GM12878 (cell line): Measurements from ENCODE around the gene MAPRE2. TPM values are rescaled to one million over a fixed set of nuclear protein-coding genes. Genes with fewer than 3 reads are reported as not detected.
"Not testable (repeated sequence)": the region's sequence is repeated elsewhere in the genome, so short reads cannot be mapped to it uniquely, and the experiment has no call there.

Source experiments
- ATAC-seq: fragments of 200-7000 bp; cut with Tn5 transposase; 3 replicates; pipeline ENCODE4 v1.9.1; 2020; ENCODE audit warnings: mild to moderate bottlenecking, moderate library complexity
- BruUV-seq: library from RNA; stranded (reverse); fragments of 400-500 nt; replicated peaks from 2 replicates; lab custom pipeline; 2021; lab: Mats Ljungman, UMichigan
- CTCF ChIA-PET: fragments of 300-600 bp; sonication (Branson Sonifier 250); formaldehyde crosslinking; extraction: SDS; loops from one replicate; lab custom pipeline; 2021; ENCODE audit warnings: inconsistent platforms; lab: Yijun Ruan, JAX
- POLR2A ChIA-PET: fragments of 350-600 bp; formaldehyde crosslinking; extraction: SDS; loops from one replicate; lab custom pipeline; 2021; ENCODE audit warnings: inconsistent platforms; lab: Charles Lee
- RAD21 ChIA-PET: fragments of 300-600 bp; sonication (Branson Sonifier 250); formaldehyde crosslinking; loops from one replicate; lab custom pipeline; 2023; ENCODE audit warnings: antibody characterized with exemption; ENCODE audit not compliant: unreplicated experiment; lab: Charles Lee
- SMC1A ChIA-PET: fragments of 300-600 bp; sonication (Branson Sonifier 250); formaldehyde crosslinking; loops from one replicate; lab custom pipeline; 2023; ENCODE audit not compliant: unreplicated experiment, uncharacterized antibody; lab: Charles Lee
- DNase-seq: peaks from one replicate; pipeline ENCODE4 v3.0.0-alpha.2; 2011; ENCODE audit warnings: low read depth, low spot score
- FAIRE-seq: peaks from 3 replicates; lab custom pipeline; 2011; peaks lifted over from hg19 to GRCh38; lab: Jason Lieb, UNC
- H2AFZ ChIP-seq: 2 replicates; pipeline ENCODE4 v1.6.0; 2011; ENCODE audit warnings: low read depth, low read length, control low read depth; ENCODE audit not compliant: control insufficient read depth
- H3K27ac ChIP-seq: 2 replicates; pipeline ENCODE4 v1.5.1; 2011; ENCODE audit warnings: control low read depth; ENCODE audit not compliant: control insufficient read depth, insufficient read depth
- H3K27me3 ChIP-seq, 2 experiments: replicated peaks in 1 of 2; 2 replicates each; pipeline versions ENCODE4 v1.6.0 to v1.6.1; 2011; ENCODE audit warnings: low read length in 1 of 2; ENCODE audit not compliant: control insufficient read depth in 2 of 2, insufficient read depth in 2 of 2
- H3K36me3 ChIP-seq, 2 experiments: 2 replicates each; pipeline ENCODE4 v1.5.1; 2011; ENCODE audit warnings: low read length in 1 of 2; ENCODE audit not compliant: control insufficient read depth in 2 of 2, insufficient read depth in 2 of 2
- H3K4me1 ChIP-seq: 2 replicates; pipeline ENCODE4 v1.6.1; 2011; ENCODE audit warnings: mild to moderate bottlenecking, low read length, moderate library complexity, mixed read lengths; ENCODE audit not compliant: control insufficient read depth, insufficient read depth
- H3K4me2 ChIP-seq: 2 replicates; pipeline ENCODE4 v1.6.0; 2011; ENCODE audit warnings: control low read depth; ENCODE audit not compliant: control insufficient read depth, insufficient read depth
- H3K4me3 ChIP-seq: fragments of 200-600 bp; sonication (generic); 2 replicates; pipeline ENCODE4 v1.5.1; 2016
- H3K79me2 ChIP-seq: 2 replicates; pipeline ENCODE4 v1.6.0; 2011; ENCODE audit warnings: low read length; ENCODE audit not compliant: control insufficient read depth, insufficient read depth
- H3K9ac ChIP-seq: 2 replicates; pipeline ENCODE4 v1.8.0; 2011; ENCODE audit warnings: low read length, control low read depth, mixed read lengths; ENCODE audit not compliant: control insufficient read depth, insufficient read depth
- H3K9me3 ChIP-seq: replicated peaks from 3 replicates; pipeline ENCODE4 v1.5.1; 2011; ENCODE audit warnings: mild to moderate bottlenecking, low read length; ENCODE audit not compliant: control insufficient read depth, insufficient read depth
- H4K20me1 ChIP-seq: 2 replicates; pipeline ENCODE4 v1.6.0; 2011; ENCODE audit not compliant: control insufficient read depth, insufficient read depth
- LARP7 ChIP-seq: fragments of 450-650 bp; IDR thresholded peaks from 2 replicates; pipeline ENCODE4 v1.6.1; 2017; ENCODE audit warnings: mild to moderate bottlenecking
- TARDBP ChIP-seq: IDR thresholded peaks from 2 replicates; pipeline ENCODE4 v1.6.1; 2016; ENCODE audit warnings: borderline replicate concordance
- WGBS: methylation state at CpG from one replicate; pipeline ENCODE4 v1.1.6; 2016; ENCODE audit warnings: low lambda C conversion rate; ENCODE audit not compliant: insufficient replicate concordance, insufficient coverage; ENCODE audit errors: missing lambda C conversion rate; 5-methylcytosine and 5-hydroxymethylcytosine counted together
- in situ Hi-C: fragments of 300-500 bp; cut with MboI; formaldehyde crosslinking; loops from 9 replicates; pipeline ENCODE4 v1.14.3; 2018; ENCODE audit warnings: mixed read lengths
- intact Hi-C: fragments of 100-400 bp; cut with micrococcal nuclease; formaldehyde crosslinking; loops from one replicate; pipeline ENCODE4 v1.14.2; 2022; ENCODE audit not compliant: unreplicated experiment
- polyA plus RNA-seq, 11 experiments: library from polyadenylated mRNA; depleted of rRNA in 4 of 11; unstranded in 6 of 11; stranded (reverse) in 5 of 11; fragments of >200 nt; fragmentation: Nextera tagmentation in 4 of 11; fragmentation: Illumina TruSeq in 1 of 11; extraction: Ambion mirVana in 4 of 11; extraction: Trizol in 1 of 11; gene quantifications; 1 replicate in 1 of 11; 2 replicates in 10 of 11; pipeline versions ENCODE4 v1.2.1 to v1.2.3, GENCODE V29; 2011 to 2016; ENCODE audit warnings: inconsistent platforms in 2 of 11, missing spikeins in 2 of 11, low read depth in 1 of 11
- total RNA-seq, 4 experiments: library from RNA; depleted of rRNA in 3 of 4; stranded (reverse); fragments of >200 nt in 3 of 4; fragmentation: Illumina TruSeq in 1 of 4; extraction: Trizol in 1 of 4; gene quantifications; 2 replicates each; pipeline versions ENCODE4 v1.2.1 to v1.2.3, GENCODE V29; 2013 to 2021
- TF ChIP-seq, protein P1 (sequence below): fragments of 450-650 bp; IDR thresholded peaks from 2 replicates; pipeline ENCODE4 v1.6.1; 2017; ENCODE audit warnings: mild to moderate bottlenecking, moderate library complexity

Gene MAPRE2
- total and polyA plus RNA-seq, 10 of the 15 experiments (the other 5 are each of a cell fraction or from before 2014, with no cell fraction given), result 11.0 to 50.6 (median 24.0) TPM

DNA sequence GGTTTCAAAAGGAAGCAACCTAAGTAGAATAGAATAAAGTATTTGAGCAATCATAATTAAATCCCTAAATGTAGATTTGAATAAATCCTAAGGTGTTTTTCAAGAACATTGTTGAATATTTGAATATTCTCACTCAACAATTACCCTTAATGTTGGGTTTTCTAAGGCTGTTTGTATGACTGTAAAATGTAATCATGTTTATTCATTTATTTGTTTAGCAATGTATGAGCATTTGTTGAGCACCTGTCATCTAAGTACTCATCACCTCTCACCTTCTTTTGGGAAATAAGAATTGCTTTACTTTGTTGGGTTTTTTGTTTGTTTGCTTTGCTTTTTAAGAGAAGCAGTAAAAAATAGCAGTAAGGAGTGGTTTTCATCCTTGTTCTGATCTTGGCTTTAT is 66.0 kb downstream of the MAPRE2 start (continued):
- TF ChIP-seq TARDBP, result no peak
- TF ChIP-seq LARP7, result no peak
- TF ChIP-seq, protein P1, sequence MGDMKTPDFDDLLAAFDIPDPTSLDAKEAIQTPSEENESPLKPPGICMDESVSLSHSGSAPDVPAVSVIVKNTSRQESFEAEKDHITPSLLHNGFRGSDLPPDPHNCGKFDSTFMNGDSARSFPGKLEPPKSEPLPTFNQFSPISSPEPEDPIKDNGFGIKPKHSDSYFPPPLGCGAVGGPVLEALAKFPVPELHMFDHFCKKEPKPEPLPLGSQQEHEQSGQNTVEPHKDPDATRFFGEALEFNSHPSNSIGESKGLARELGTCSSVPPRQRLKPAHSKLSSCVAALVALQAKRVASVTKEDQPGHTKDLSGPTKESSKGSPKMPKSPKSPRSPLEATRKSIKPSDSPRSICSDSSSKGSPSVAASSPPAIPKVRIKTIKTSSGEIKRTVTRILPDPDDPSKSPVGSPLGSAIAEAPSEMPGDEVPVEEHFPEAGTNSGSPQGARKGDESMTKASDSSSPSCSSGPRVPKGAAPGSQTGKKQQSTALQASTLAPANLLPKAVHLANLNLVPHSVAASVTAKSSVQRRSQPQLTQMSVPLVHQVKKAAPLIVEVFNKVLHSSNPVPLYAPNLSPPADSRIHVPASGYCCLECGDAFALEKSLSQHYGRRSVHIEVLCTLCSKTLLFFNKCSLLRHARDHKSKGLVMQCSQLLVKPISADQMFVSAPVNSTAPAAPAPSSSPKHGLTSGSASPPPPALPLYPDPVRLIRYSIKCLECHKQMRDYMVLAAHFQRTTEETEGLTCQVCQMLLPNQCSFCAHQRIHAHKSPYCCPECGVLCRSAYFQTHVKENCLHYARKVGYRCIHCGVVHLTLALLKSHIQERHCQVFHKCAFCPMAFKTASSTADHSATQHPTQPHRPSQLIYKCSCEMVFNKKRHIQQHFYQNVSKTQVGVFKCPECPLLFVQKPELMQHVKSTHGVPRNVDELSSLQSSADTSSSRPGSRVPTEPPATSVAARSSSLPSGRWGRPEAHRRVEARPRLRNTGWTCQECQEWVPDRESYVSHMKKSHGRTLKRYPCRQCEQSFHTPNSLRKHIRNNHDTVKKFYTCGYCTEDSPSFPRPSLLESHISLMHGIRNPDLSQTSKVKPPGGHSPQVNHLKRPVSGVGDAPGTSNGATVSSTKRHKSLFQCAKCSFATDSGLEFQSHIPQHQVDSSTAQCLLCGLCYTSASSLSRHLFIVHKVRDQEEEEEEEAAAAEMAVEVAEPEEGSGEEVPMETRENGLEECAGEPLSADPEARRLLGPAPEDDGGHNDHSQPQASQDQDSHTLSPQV, result no peak
- TF ChIP-seq, all 136 proteins: peak for 0

DNA sequence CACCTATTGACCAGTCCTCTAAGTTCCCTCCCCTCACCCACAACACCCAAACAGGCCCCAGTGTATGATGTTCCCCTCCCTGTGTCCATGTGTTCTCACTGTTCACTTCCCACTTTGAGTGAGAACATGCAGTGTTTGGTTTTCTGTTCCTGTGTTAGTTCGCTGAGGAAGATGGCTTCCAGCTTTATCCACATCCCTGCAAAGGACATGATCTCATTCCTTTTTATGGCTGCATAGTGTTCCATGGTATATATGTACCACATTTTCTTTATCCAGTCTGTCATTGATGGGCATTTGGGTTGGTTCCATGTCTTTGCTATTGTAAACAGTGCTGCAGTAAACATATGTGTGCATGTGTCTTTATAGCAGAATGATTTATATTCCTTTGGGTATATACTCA is 66.9 kb downstream of the MAPRE2 start:
- H3K27me3 ChIP-seq, FAIRE-seq, H3K4me2 ChIP-seq, in situ Hi-C loops, H2AFZ ChIP-seq, H4K20me1 ChIP-seq, intact Hi-C loops, POLR2A ChIA-PET, RAD21 ChIA-PET, DNase-seq, H3K9ac ChIP-seq, ATAC-seq, H3K9me3 ChIP-seq, BruUV-seq, H3K36me3 ChIP-seq, H3K4me3 ChIP-seq, CTCF ChIA-PET, H3K4me1 ChIP-seq, H3K27ac ChIP-seq, H3K79me2 ChIP-seq: not testable (repeated sequence)
- SMC1A ChIA-PET, result interaction anchor here (0.8 kb wide), 1 partner anchor 18 kb away, joined by 3 read pairs; no protein-coding TSS in a partner anchor
- WGBS, result 82% methylated on average over 1 of the region's 1 CpG
